ENCODE measurements around the gene AMER2.
"Not testable (repeated sequence)": the region's sequence is repeated elsewhere in the genome, so short reads cannot be mapped to it uniquely, and the experiment has no call there.

Gene AMER2

GRCh38 chr13:25180775-25181537 lies 8.9 kb upstream of the AMER2 start:
- no peak for DNase-seq

- DNase-seq, result peak; percentile 7
These were observed 8.0 kb upstream of the AMER2 start for GRCh38 chr13:25179832-25180774.

- peak; percentile 8 for DNase-seq
These were observed 6.9 kb upstream of the AMER2 start for GRCh38 chr13:25179011-25179410.

- DNase-seq, result no peak
These were observed 6.0 kb upstream of the AMER2 start for GRCh38 chr13:25178070-25178469.

GRCh38 chr13:25177636-25178035 lies 5.5 kb upstream of the AMER2 start:
- no peak for DNase-seq

GRCh38 chr13:25177012-25177411 lies 4.9 kb upstream of the AMER2 start:
- no peak for DNase-seq

GRCh38 chr13:25175431-25175830 lies 3.3 kb upstream of the AMER2 start:
- DNase-seq, result no peak

GRCh38 chr13:25175026-25175425 lies 2.9 kb upstream of the AMER2 start:
- DNase-seq, result no peak

- DNase-seq, result no peak
These were observed 2.2 kb upstream of the AMER2 start for GRCh38 chr13:25174304-25174703.

GRCh38 chr13:25172303-25172630 lies 179 bp upstream of the AMER2 start:
- no peak for DNase-seq

- DNase-seq, result no peak
These were observed 945 bp downstream of the AMER2 start for GRCh38 chr13:25171170-25171516.

- DNase-seq, result no peak
These were observed 1.5 kb downstream of the AMER2 start for GRCh38 chr13:25170554-25171111.

- no peak for DNase-seq
These were observed 2.0 kb downstream of the AMER2 start for GRCh38 chr13:25169951-25170553.

- no peak for DNase-seq
These were observed 2.7 kb downstream of the AMER2 start for GRCh38 chr13:25169356-25169755.

- DNase-seq, result no peak
These were observed 3.3 kb downstream of the AMER2 start for GRCh38 chr13:25168790-25169189.

GRCh38 chr13:25167382-25168174 lies 4.5 kb downstream of the AMER2 start:
- no peak for DNase-seq

GRCh38 chr13:25166306-25166705 lies 5.8 kb downstream of the AMER2 start:
- DNase-seq, result no peak

GRCh38 chr13:25165663-25166062 lies 6.4 kb downstream of the AMER2 start:
- no peak for DNase-seq

GRCh38 chr13:25165163-25165562 lies 6.9 kb downstream of the AMER2 start:
- not testable (repeated sequence) for DNase-seq

- no peak for DNase-seq
These were observed 14.4 kb downstream of the AMER2 start for GRCh38 chr13:25157681-25158080.

GRCh38 chr13:25153736-25154135 lies 18.4 kb downstream of the AMER2 start:
- no peak for DNase-seq

GRCh38 chr13:25151626-25152195 lies 20.4 kb downstream of the AMER2 start:
- no peak for DNase-seq
